GM12892 (cell line): Measurements from ENCODE around the gene DENND6A.

ENCODE experiments used
- POLR2A ChIP-seq: IDR thresholded peaks from 2 replicates; pipeline ENCODE4 v1.6.1; 2011; ENCODE audit warnings: low read depth, low read length, control low read depth
- POLR2AphosphoS5 ChIP-seq: IDR thresholded peaks from 2 replicates; pipeline ENCODE4 v1.6.1; 2011; ENCODE audit warnings: low read depth, low read length, control low read depth
- TAF1 ChIP-seq: IDR thresholded peaks from 2 replicates; pipeline ENCODE4 v1.6.1; 2011; ENCODE audit warnings: low read depth, mild to moderate bottlenecking, control low read depth, low read length, borderline replicate concordance

GRCh38 chr3:57735405-57735804, 42.5 kb upstream of the DENND6A start:
- TF ChIP-seq POLR2AphosphoS5 (no peak), POLR2A (no peak), TAF1 (no peak)
